WTC11 (cell line): ENCODE data around the gene WARS2. TPM values are rescaled to one million over a fixed set of nuclear protein-coding genes. Genes with fewer than 3 reads are reported as not detected.

Experiments used
- ATAC-seq: fragments of 200-7000 bp; cut with Tn5 transposase; 2 replicates; pipeline ENCODE4 v1.10.0; 2021; ENCODE audit warnings: mild to moderate bottlenecking, moderate library complexity
- CTCF ChIA-PET: fragments of 300-600 bp; sonication (Branson Sonifier 250); formaldehyde crosslinking; loops from one replicate; lab custom pipeline; 2021; ENCODE audit warnings: antibody characterized with exemption; lab: Charles Lee
- POLR2A ChIA-PET: fragments of 350-600 bp; sonication (Branson Sonifier 250); formaldehyde crosslinking; loops from one replicate; lab custom pipeline; 2021; ENCODE audit warnings: antibody characterized with exemption; lab: Charles Lee
- DNase-seq: peaks from one replicate; pipeline ENCODE4 v3.0.0; 2021; ENCODE audit warnings: low spot score
- H3K27ac Mint-ChIP-seq: 2 replicates; pipeline ENCODE4 v1.8.0; 2021; ENCODE audit warnings: mixed read lengths
- H3K27me3 Mint-ChIP-seq: 2 replicates; pipeline ENCODE4 v1.8.0; 2021; ENCODE audit warnings: low read depth, mild to moderate bottlenecking, moderate library complexity, mixed read lengths
- H3K36me3 Mint-ChIP-seq: 2 replicates; pipeline ENCODE4 v1.8.0; 2021; ENCODE audit warnings: mixed read lengths
- H3K4me1 Mint-ChIP-seq: 2 replicates; pipeline ENCODE4 v1.8.0; 2022; ENCODE audit warnings: mixed read lengths
- H3K4me3 Mint-ChIP-seq: 2 replicates; pipeline ENCODE4 v1.8.0; 2021; ENCODE audit warnings: mild to moderate bottlenecking, moderate library complexity, mixed read lengths
- H3K9me3 Mint-ChIP-seq: 2 replicates; pipeline ENCODE4 v1.8.0; 2021; ENCODE audit warnings: mixed read lengths
- ATF6 ChIP-seq: sonication (generic); formaldehyde crosslinking; IDR thresholded peaks from 2 replicates; pipeline ENCODE4 v1.8.1; 2023; ENCODE audit warnings: mild to moderate bottlenecking, missing genetic modification reagents
- ETV6 ChIP-seq: sonication (generic); formaldehyde crosslinking; IDR thresholded peaks from 2 replicates; pipeline ENCODE4 v1.8.1; 2022; ENCODE audit warnings: mild to moderate bottlenecking, missing genetic modification reagents
- FOXP4 ChIP-seq: sonication (generic); formaldehyde crosslinking; IDR thresholded peaks from 2 replicates; pipeline ENCODE4 v1.8.0; 2022; ENCODE audit warnings: mild to moderate bottlenecking, missing genetic modification reagents
- GABPB1 ChIP-seq: sonication (generic); formaldehyde crosslinking; IDR thresholded peaks from 2 replicates; pipeline ENCODE4 v1.8.1; 2023; ENCODE audit warnings: mild to moderate bottlenecking, missing genetic modification reagents
- GRHL2 ChIP-seq: fragments of 250-450 bp; sonication (Bioruptor Pico); IDR thresholded peaks from 2 replicates; pipeline ENCODE4 v1.8.0; 2022; ENCODE audit warnings: mild to moderate bottlenecking, moderate library complexity; ENCODE audit not compliant: insufficient replicate concordance, severe bottlenecking
- IRF1 ChIP-seq: sonication (generic); formaldehyde crosslinking; IDR thresholded peaks from 2 replicates; pipeline ENCODE4 v1.8.0; 2023; ENCODE audit warnings: missing genetic modification reagents
- MLX ChIP-seq: sonication (generic); formaldehyde crosslinking; IDR thresholded peaks from 2 replicates; pipeline ENCODE4 v1.8.1; 2023; ENCODE audit warnings: mild to moderate bottlenecking, missing genetic modification reagents, moderate library complexity
- MXD4 ChIP-seq: fragments of 250-450 bp; sonication (Bioruptor Pico); IDR thresholded peaks from 2 replicates; pipeline ENCODE4 v1.8.0; 2021; ENCODE audit warnings: mild to moderate bottlenecking, moderate library complexity, borderline replicate concordance
- NFATC4 ChIP-seq: fragments of 250-450 bp; sonication (Bioruptor Pico); IDR thresholded peaks from 2 replicates; pipeline ENCODE4 v1.9.0; 2021; ENCODE audit warnings: mild to moderate bottlenecking
- NFE2L1 ChIP-seq: sonication (generic); formaldehyde crosslinking; IDR thresholded peaks from 2 replicates; pipeline ENCODE4 v1.8.1; 2023; ENCODE audit warnings: missing genetic modification reagents
- NFYB ChIP-seq: sonication (generic); formaldehyde crosslinking; conservative IDR thresholded peaks from 2 replicates; pipeline ENCODE4 v1.8.0; 2022; ENCODE audit warnings: low read depth, missing genetic modification reagents
- NR2C2 ChIP-seq: sonication (generic); formaldehyde crosslinking; IDR thresholded peaks from 2 replicates; pipeline ENCODE4 v1.8.0; 2022; ENCODE audit warnings: mild to moderate bottlenecking, missing genetic modification reagents
- RELA ChIP-seq: sonication (generic); formaldehyde crosslinking; IDR thresholded peaks from 2 replicates; pipeline ENCODE4 v1.8.1; 2022; ENCODE audit warnings: missing genetic modification reagents, mild to moderate bottlenecking, borderline replicate concordance
- SMAD4 ChIP-seq: sonication (generic); formaldehyde crosslinking; IDR thresholded peaks from 2 replicates; pipeline ENCODE4 v1.8.0; 2022; ENCODE audit warnings: mild to moderate bottlenecking, missing genetic modification reagents
- SOX15 ChIP-seq: fragments of 250-450 bp; sonication (Bioruptor Pico); IDR thresholded peaks from 2 replicates; pipeline ENCODE4 v1.9.0; 2021; ENCODE audit warnings: mild to moderate bottlenecking
- TEAD4 ChIP-seq: sonication (generic); formaldehyde crosslinking; IDR thresholded peaks from 2 replicates; pipeline ENCODE4 v1.8.0; 2022; ENCODE audit warnings: mild to moderate bottlenecking, missing genetic modification reagents
- TP53 ChIP-seq: sonication (generic); formaldehyde crosslinking; IDR thresholded peaks from 2 replicates; pipeline ENCODE4 v1.8.1; 2023; ENCODE audit warnings: mild to moderate bottlenecking, missing genetic modification reagents
- ZMAT4 ChIP-seq: fragments of 250-450 bp; sonication (Bioruptor Pico); IDR thresholded peaks from 2 replicates; pipeline ENCODE4 v1.9.0; 2021; ENCODE audit warnings: mild to moderate bottlenecking
- ZNF121 ChIP-seq: sonication (generic); formaldehyde crosslinking; IDR thresholded peaks from 2 replicates; pipeline ENCODE4 v1.8.0; 2023; ENCODE audit warnings: missing genetic modification reagents
- ZNF138 ChIP-seq: sonication (generic); formaldehyde crosslinking; conservative IDR thresholded peaks from 2 replicates; pipeline ENCODE4 v1.8.1; 2022; ENCODE audit warnings: mild to moderate bottlenecking, moderate library complexity, missing genetic modification reagents
- ZNF263 ChIP-seq: sonication (generic); formaldehyde crosslinking; IDR thresholded peaks from 2 replicates; pipeline ENCODE4 v1.8.1; 2022; ENCODE audit warnings: low read depth, mild to moderate bottlenecking, moderate library complexity, missing genetic modification reagents
- ZNF281 ChIP-seq: sonication (generic); formaldehyde crosslinking; IDR thresholded peaks from 2 replicates; pipeline ENCODE4 v1.8.0; 2023; ENCODE audit warnings: mild to moderate bottlenecking, missing genetic modification reagents
- ZNF396 ChIP-seq: fragments of 250-450 bp; sonication (Bioruptor Pico); IDR thresholded peaks from 2 replicates; pipeline ENCODE4 v1.8.0; 2021; ENCODE audit warnings: mild to moderate bottlenecking, moderate library complexity, borderline replicate concordance
- ZNF423 ChIP-seq: fragments of 250-450 bp; sonication (Bioruptor Pico); IDR thresholded peaks from 2 replicates; pipeline ENCODE4 v2.1.2; 2022; ENCODE audit warnings: mild to moderate bottlenecking, moderate library complexity
- ZNF425 ChIP-seq: fragments of 250-450 bp; sonication (Bioruptor Pico); conservative IDR thresholded peaks from 2 replicates; pipeline ENCODE4 v1.9.0; 2021; ENCODE audit warnings: mild to moderate bottlenecking
- ZNF671 ChIP-seq: fragments of 250-450 bp; sonication (Bioruptor Pico); IDR thresholded peaks from 2 replicates; pipeline ENCODE4 v1.8.0; 2021; ENCODE audit warnings: mild to moderate bottlenecking
- total RNA-seq: library from RNA; stranded (reverse); gene quantifications from 3 replicates; pipeline ENCODE4 v1.2.3, GENCODE V29; 2021

Gene WARS2
- total RNA-seq, 1 experiment from 2014 or later = 9.3 TPM

- TF ChIP-seq SOX15 = no peak
- no peak for TF ChIP-seq NR2C2 (CRISPR knock-in tag)
- no peak for TF ChIP-seq ETV6 (CRISPR knock-in tag)
- TF ChIP-seq ATF6 (CRISPR knock-in tag) = no peak
- no peak for TF ChIP-seq ZNF425
These were observed 69.1 kb downstream of the WARS2 start (continued) for GRCh38 chr1:119071321-119071720.

- Mint-ChIP-seq H3K9me3 (peaks cover 6% of the 10 kb centered on the region), H3K4me3 (no peak overlapping the region), H3K36me3 (peaks cover 4% of the 10 kb centered on the region)
- ChIA-PET POLR2A (no interaction called here), CTCF (no interaction called here)
- ATAC-seq = no peak
- no peak for TF ChIP-seq ZNF138
- no peak for TF ChIP-seq SMAD4 (CRISPR knock-in tag)
- no peak for TF ChIP-seq ZNF121 (CRISPR knock-in tag)
- no peak for TF ChIP-seq MLX (CRISPR knock-in tag)
- TF ChIP-seq GABPB1 (CRISPR knock-in tag) = no peak
- no peak for TF ChIP-seq MXD4 (CRISPR knock-in tag)
- TF ChIP-seq ZNF281 = no peak
- TF ChIP-seq TP53 (CRISPR knock-in tag) = no peak
- TF ChIP-seq GRHL2 (CRISPR knock-in tag) = no peak
- no peak for TF ChIP-seq ZNF423
- no peak for TF ChIP-seq IRF1 (CRISPR knock-in tag)
- TF ChIP-seq, all 79 proteins: peak for 0
- H3K27ac Mint-ChIP-seq = no peak overlapping the region
- H3K4me1 Mint-ChIP-seq = no peaks in the 10 kb centered on the region
- no peaks in the 10 kb centered on the region for H3K27me3 Mint-ChIP-seq
- DNase-seq = no peak
These were observed 70.8 kb downstream of the WARS2 start for GRCh38 chr1:119069682-119070081.

- peaks cover 6% of the 10 kb centered on the region for H3K9me3 Mint-ChIP-seq
- CTCF ChIA-PET = no interaction called here
- ATAC-seq = no peak
- TF ChIP-seq NFE2L1 (CRISPR knock-in tag) (no peak), FOXP4 (no peak), ZNF396 (CRISPR knock-in tag) (no peak), TP53 (CRISPR knock-in tag) (no peak), ZNF263 (CRISPR knock-in tag) (no peak), NFATC4 (CRISPR knock-in tag) (no peak), SMAD4 (CRISPR knock-in tag) (no peak), RELA (CRISPR knock-in tag) (no peak), NFYB (CRISPR knock-in tag) (no peak), TEAD4 (no peak), ZMAT4 (no peak), ZNF671 (CRISPR knock-in tag) (no peak)
These were observed 72.0 kb downstream of the WARS2 start for GRCh38 chr1:119068427-119068826.

More at GRCh38 chr1:119068427-119068826, 72.0 kb downstream of the WARS2 start:
- no peak for DNase-seq
- Mint-ChIP-seq H3K27me3 (no peaks in the 10 kb centered on the region), H3K27ac (no peak overlapping the region), H3K36me3 (peaks cover 6% of the 10 kb centered on the region), H3K4me3 (no peak overlapping the region), H3K4me1 (no peaks in the 10 kb centered on the region)
- POLR2A ChIA-PET = no interaction called here
